22Rv1 (cell line): ENCODE measurements around the gene CDR2L.
A peak's percentile ranks its signal among the peaks of the same experiment; 100 is the strongest.
"Not testable (repeated sequence)": the region's sequence is repeated elsewhere in the genome, so short reads cannot be mapped to it uniquely, and the experiment has no call there.

Source experiments
- H3K27ac ChIP-seq: fragments of 450-650 bp; 2 replicates; pipeline ENCODE4 v1.5.1; 2017
- ZFX ChIP-seq: fragments of 450-650 bp; IDR thresholded peaks from 2 replicates; pipeline ENCODE4 v1.6.1; 2017; ENCODE audit warnings: antibody characterized with exemption, borderline replicate concordance
- TF ChIP-seq, protein P1 (sequence below): fragments of 450-650 bp; IDR thresholded peaks from 2 replicates; pipeline ENCODE4 v1.5.1; 2017; ENCODE audit warnings: mild to moderate bottlenecking

CDR2L gene

GRCh38 chr17:75039238-75039637 is 51.8 kb downstream of the CDR2L start:
- no peak overlapping the region for H3K27ac ChIP-seq

DNA sequence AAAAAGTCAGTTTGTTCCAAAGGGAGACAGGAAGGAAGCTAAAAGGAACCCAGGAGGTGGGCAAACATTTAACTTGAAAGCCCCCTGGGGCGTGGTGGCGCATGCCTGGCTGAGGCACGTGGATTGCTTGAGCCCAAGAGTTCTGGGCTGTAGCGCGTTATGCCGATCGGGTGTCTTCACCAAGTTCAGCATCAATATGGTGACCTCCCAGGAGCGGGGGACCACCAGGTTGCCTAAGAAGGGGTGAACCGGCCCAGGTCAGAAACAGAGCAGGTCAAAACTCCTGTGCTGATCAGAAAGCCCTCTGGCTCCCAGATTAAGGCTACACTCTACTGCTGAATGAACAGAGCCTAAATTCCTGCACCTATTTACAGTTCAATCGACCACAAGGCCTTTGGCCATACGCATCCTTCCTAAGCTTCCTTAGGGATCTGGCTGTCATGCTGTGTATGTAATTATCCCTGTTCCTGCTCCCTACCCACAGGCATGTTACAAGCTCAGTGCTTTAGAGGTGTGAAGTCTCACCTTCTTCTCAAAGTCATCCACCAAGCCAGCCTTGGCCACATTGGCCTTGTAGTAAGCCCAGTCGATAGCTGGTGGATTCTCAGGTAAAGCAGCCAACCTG is 54.3 kb downstream of the CDR2L start:
- TF ChIP-seq, protein P1, sequence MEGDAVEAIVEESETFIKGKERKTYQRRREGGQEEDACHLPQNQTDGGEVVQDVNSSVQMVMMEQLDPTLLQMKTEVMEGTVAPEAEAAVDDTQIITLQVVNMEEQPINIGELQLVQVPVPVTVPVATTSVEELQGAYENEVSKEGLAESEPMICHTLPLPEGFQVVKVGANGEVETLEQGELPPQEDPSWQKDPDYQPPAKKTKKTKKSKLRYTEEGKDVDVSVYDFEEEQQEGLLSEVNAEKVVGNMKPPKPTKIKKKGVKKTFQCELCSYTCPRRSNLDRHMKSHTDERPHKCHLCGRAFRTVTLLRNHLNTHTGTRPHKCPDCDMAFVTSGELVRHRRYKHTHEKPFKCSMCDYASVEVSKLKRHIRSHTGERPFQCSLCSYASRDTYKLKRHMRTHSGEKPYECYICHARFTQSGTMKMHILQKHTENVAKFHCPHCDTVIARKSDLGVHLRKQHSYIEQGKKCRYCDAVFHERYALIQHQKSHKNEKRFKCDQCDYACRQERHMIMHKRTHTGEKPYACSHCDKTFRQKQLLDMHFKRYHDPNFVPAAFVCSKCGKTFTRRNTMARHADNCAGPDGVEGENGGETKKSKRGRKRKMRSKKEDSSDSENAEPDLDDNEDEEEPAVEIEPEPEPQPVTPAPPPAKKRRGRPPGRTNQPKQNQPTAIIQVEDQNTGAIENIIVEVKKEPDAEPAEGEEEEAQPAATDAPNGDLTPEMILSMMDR = no peak
- TF ChIP-seq ZFX = no peak
- H3K27ac ChIP-seq = no peak overlapping the region

More at GRCh38 chr17:75039238-75039637, 51.8 kb downstream of the CDR2L start:
- TF ChIP-seq, protein P1 = no peak
- TF ChIP-seq ZFX = no peak

GRCh38 chr17:75043789-75044188 is 56.4 kb downstream of the CDR2L start:
- not testable (repeated sequence) for H3K27ac ChIP-seq

DNA sequence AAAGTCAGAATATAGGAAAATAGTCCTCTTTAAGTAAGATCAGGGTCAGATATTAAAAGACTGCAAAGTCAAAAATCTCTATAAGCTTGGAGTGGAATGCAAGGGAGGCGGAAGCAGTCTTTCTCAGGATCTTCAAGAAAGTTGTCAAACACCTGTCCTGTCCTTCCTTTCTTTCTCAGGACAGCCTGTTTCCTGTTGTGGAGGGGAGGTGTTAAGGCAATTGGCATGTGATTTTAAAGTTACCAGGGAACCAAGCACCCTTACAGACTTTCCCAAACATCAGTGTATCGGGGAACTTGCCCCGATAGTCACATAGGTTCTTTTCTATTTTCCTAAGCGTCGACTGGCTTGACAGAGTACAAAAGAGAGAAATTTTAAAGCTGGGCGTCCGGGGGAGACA is 57.3 kb downstream of the CDR2L start:
- H3K27ac ChIP-seq = no peak overlapping the region
- TF ChIP-seq ZFX = no peak
- TF ChIP-seq, protein P1 = no peak

DNA sequence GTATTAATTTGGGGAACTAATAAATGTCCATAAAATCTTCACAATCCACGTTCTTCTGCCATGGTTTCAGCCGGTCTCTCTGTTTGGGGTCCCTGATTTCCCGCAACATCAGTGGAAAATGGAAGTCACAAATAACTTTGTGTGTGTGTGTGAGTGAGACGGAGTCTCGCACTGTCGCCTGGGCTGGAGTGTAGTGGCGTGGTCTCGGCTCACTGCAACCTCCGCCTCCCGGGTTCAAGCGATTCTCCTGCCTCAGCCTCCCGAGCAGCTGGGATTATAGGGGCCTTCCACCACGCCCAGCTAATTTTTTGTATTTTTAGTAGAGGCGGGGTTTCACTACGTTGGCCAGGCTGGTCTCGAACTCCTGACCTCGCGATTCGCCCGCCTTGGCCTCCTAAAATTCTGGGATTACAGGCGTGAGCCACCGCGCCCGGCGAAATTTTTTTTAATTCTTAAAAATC is 58.5 kb downstream of the CDR2L start:
- H3K27ac ChIP-seq = peak overlapping the region; percentile 85

DNA sequence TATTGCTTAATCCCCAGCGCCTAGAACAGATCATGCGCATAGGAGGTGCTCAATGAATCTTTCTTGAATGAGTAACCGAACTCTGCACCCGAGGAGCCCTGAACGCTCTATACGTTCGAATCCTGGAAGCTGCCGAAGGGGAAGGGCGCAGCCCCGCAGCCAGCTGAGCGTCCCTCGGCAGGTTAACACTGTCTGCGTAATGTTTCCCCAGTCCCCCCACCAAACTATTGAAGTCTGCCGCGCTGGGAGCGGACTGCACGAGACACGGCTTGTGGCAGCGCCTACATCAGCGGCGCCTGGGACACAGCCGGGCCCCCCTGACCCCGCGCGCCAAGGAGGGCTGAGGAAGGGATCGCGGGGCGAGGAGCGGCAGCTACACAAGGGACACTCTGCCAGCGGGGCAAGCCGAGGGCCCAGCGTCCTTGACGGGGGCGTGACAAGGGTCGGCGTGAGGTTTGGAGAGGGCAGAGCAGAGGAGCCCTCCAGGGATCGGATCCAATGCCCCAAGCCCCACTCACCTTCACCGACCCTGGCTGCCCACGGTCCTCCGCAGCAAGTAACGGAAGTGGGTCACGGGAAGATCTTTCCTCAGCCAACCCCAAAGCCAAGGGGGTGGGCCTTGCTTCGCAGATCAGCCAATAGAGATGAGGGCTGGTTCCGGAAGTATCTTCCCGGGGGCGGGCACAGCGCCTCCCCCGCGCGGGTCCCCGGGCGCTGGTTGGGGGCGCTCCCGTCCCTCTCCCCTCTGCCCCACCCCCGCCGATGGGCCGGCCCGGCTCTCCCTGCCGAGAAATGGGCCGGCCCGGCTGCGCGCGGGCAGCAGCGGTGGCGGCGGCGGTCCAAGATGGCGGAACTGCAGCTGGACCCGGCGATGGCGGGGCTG is 59.2 kb downstream of the CDR2L start, which contains the start of the genes ATP5PD and KCTD2:
TSS of gene ATP5PD (minus strand) at position 563 of the 883 bp plus-strand sequence. CDS start 4,319 bp downstream, outside the sequence.
TSS of gene KCTD2 (plus strand) at position 819 of the 883 bp plus-strand sequence. CDS start at position 845, 26 bp downstream.
- peak within 1 kb of the TSS; percentile 85 for H3K27ac ChIP-seq
- TF ChIP-seq, protein P1 = no peak
- no peak for TF ChIP-seq ZFX

DNA sequence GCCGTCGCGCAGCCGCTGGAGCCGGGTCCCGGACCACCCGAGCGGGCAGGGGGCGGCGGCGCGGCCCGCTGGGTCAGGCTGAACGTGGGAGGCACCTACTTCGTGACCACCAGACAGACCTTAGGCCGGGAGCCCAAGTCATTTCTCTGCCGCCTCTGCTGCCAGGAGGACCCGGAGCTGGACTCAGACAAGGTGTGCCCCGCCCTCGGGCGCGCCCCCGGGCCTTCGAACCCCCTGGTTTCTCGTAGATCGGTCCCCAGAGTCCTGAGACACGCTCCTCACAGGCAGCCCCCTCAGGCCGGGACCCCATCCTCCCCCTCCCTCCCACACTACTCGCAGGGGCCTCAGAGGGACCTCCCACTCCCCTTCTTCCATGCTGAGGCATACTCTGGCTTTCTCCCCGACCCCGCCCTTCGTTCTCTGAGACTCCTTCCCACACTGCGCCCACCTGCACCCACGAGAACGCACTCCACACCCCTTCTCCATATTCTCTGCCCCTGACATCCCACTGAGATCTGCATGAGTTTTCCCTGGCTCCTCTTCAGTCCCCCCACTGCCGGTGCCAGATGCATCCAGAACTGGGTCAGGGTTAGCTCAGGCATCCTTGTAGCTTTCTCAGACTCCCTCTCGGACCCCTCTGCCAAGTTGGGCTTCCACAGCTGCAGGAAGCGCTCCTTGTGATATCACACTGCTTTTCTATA is 60.1 kb downstream of the CDR2L start:
- H3K27ac ChIP-seq = peak overlapping the region; percentile 85
- TF ChIP-seq ZFX = no peak
- TF ChIP-seq, protein P1 = no peak
